Eye (tissue), 1 donor: ENCODE measurements around the gene RCE1.
A peak's percentile ranks its signal among the peaks of the same experiment; 100 is the strongest.

Experiments used
- DNase-seq: peaks from one replicate; pipeline ENCODE4 v3.0.0-alpha.2; 2015

RCE1 gene

DNA sequence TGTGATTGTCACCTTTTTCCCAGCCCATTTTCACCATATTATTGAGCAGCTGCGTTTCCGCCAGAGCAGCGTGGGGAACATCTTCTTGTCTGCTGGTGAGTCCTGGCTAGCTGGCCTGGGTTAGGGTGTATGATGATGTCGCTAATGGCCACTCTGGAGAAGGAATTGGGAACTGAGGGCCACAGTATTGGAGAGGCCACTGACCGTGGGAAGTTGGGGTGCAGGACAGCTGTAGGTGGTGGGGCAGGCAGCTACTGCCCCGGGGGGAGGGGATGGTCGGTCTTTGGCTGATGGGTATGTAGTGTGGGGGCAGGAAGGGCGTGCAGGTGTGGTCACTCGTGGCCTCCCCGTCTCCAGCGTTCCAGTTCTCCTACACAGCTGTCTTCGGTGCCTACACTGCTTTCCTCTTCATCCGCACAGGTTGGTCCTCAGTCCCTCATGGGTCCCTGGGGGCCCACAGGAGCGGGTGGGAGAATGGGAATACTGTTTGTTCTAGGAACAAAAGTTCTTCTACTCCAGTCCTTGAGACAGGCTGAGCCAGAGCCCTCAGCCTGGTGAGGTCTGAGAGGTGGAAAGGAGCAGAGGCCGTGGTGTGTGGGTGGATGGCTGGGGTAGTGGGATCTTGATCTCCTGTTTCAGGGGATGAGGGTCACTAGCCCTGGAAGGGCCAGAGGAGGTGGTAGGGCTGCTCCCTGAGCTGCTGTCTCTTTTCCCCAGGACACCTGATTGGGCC lies 2.1 kb downstream of the RCE1 start:
- DNase-seq: no peak

DNA sequence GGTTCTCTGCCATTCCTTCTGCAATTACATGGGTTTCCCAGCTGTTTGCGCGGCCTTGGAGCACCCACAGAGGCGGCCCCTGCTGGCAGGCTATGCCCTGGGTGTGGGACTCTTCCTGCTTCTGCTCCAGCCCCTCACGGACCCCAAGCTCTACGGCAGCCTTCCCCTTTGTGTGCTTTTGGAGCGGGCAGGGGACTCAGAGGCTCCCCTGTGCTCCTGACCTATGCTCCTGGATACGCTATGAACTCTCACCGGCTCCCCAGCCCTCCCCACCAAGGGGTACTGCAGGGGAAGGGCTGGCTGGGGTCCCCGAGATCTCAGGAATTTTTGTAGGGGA lies 2.6 kb downstream of the RCE1 start:
- no peak for DNase-seq

GRCh38 chr11:66846671-66847091 lies 3.4 kb downstream of the RCE1 start:
- no peak for DNase-seq

- DNase-seq: no peak
Observed at GRCh38 chr11:66847461-66848232, 4.4 kb downstream of the RCE1 start.

DNA sequence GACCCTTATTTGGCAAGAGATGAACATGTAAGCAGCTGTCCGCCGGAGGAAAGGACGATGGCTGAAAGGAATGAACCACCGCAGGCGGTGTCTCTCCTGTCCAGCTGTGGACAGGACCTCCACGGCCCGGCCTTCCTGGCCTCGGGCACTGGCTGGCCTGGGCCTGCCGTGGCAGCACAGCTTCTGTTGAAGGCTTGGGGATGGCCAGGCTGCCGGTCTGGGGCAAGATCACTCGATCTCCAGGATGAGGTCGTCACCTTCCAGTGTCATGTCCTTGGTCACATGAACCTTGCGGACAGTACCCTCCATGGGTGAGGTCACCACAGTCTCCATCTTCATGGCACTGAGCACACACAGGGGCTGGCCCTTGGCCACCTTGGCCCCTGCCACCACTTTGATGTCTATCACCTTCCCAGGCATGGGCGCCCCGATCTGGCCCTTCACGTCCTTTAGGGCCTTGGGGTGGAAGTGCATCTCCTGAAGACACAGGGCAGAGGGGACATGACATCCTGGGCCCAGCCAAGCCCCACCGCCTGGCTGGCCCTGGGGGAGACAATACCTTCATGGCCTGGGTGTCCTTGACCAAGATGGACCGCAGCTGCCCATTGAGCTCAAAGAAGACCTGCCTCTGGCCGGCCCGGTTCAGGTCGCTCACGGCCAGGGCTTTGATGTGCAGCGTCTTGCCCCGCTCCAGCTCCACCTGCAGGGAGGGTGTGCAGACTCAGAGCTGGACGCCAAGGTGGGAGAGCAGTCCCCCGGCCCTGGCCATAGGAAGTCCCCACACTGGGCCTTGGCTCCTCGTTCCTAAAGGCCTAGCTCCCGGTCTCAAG lies 5.6 kb downstream of the RCE1 start:
- DNase-seq: no peak

DNA sequence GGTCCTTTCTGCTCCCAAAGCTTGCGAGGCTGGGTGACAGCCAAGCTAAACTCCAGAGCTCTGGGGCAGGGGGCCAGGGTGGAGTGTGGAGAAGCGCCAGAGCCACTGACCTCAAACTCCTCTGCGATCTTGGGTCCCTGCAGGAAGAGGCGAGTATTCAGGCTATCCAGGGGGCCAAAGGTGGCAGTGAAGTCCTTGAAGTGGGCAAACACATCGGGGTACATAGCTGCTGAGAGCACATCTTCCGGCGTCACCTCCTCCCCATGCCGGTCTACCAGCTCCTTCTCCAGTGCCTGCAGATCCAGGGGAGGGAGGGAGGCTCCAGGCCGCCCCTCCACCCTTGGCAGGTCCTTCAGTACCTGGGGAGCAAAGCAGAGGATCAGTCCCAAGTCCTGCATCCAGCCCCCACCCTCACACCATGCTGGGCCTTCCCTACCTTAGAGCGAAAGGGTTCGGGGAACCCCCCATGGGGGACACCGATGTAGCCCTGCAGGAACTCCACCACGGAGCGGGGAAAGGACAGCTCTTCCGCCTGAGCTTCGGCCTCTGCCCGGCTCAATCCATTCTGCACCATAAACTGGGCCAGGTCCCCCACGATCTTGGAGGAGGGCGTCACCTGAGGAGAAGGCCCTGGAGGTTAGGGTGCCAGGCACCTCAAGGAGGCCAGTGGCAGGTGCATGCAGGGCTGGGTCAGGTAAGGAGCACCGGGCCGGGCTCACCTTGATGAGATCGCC lies 6.4 kb downstream of the RCE1 start:
- no peak for DNase-seq

GRCh38 chr11:66850235-66850587 lies 7.0 kb downstream of the RCE1 start:
- no peak for DNase-seq

GRCh38 chr11:66850588-66851238 lies 7.5 kb downstream of the RCE1 start:
- no peak for DNase-seq

DNA sequence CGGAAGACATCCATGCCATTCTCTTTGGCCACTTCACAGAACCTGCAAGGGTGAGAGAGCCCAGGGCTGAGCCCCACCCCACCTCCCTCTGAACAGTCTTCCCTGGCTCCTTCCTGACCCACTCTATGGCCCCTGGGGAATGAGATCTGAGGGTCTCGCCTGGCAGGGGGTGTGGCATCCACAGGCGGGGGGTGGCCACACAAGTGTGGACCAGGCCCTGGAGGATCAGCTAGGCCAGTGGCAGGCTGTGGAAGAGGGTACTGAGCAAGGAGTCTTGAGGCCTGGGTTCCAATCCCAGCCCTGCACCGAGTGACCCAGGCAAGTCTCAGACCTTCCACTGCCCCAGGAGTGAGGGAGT lies 8.0 kb downstream of the RCE1 start:
- no peak for DNase-seq

DNA sequence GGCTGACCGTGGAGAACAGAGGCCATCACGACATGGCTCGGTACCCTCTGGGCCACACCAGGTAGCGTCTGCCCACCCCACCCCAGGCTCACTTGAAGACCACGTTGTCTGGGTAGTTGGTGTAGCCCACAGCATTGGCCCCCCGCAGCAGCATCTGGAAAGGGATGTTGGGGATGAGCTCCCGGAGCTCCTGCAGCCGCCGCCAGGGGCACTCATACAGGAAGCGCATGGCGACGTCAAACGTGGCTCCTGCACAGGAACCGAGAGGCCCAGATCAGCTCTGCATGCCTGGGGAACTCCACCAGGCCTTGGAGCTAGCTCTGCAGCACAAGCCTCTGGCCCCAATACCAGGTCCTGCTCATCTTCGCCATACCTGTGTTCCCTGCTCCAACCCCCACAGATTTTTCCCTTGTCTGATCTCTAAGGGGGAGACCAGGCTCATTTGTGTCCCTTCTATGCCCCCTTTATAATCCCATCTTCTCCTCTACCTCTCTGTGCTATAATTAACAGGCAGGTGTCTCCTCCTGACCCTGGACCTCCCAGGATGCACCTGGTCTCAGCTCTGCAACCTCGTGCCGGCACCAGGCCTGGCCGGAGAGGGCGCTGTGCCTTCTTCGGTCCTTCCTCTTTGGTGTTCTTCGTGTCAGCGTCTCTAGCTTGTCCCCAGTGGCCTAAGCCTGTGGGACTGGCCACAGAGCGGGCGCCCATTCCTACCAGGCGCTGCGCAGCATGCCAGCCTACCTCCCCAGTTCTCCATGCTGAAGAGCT lies 8.6 kb downstream of the RCE1 start:
- no peak for DNase-seq

GRCh38 chr11:66852466-66853241 lies 9.4 kb downstream of the RCE1 start:
- no peak for DNase-seq

DNA sequence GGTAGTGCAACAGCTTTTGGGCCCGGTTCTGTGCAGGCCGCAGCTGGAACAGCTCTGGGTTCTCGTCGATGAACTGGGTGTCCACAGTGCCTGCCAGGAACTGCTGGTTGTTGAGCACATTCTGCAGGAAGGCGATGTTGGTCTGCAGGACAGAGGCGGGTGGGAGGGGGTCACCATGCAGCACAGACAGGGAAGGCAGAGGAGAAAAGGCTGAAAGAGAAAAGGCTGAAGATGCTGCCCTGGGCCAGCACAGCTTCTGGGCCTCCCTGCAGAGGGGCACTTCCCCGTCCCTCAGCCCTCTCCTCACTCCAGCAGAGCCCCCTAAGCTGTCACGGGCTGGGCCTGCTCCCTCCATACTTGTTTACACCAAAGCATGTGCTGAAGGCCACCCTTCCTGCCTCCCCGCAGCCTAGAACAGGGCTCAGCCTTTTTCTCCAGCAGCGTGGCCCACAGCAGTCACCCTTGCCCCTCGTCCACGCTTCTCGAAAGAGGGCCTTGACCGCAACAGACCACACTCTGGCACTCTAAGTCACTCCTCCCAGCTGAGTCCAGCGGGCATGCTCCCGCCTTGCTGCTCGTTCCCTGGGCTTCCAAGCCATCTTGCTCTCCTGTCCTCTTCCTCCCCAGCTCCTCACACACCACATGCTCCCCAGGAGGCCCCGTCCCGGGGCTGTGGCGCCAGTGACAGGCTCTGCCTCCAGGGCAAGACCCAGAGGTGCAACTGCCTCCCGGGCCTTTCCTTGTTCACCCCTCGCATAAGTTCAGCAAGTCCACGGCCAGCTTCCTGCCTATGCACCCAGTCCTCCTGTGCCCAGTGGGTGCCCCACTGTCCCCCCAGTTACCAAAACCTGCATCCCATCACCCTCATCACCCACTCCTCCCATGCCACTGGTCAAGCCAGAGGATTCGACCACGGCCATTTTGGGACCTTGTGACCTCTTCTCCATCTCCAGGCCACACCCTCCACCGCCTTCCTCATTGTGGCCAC lies 10.3 kb downstream of the RCE1 start:
- DNase-seq: no peak

GRCh38 chr11:66854231-66854661 lies 11.0 kb downstream of the RCE1 start:
- DNase-seq: no peak

DNA sequence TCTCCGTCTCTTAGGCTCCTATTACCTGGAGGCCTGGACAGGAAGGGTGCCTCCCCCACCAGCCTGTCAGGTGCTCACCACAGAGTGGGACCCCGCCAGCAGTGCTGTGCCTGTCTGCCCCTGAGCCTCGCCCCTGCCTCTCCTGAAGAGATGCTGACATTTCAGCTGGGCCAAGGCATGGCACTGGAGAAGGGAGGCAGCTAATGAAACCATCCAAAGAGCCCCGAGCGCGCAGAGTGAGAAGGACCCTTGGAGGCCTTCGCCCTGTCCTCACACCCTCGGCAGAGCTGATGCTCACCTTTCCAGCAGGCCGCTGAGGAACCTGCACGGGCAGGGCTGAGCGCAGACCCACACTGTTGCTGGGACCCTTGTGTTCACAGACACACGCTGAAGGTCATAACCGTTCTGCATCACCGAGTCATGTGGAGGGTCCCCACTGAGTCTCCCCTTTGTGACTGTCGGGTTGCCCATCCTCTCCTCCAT lies 11.5 kb downstream of the RCE1 start:
- no peak for DNase-seq

DNA sequence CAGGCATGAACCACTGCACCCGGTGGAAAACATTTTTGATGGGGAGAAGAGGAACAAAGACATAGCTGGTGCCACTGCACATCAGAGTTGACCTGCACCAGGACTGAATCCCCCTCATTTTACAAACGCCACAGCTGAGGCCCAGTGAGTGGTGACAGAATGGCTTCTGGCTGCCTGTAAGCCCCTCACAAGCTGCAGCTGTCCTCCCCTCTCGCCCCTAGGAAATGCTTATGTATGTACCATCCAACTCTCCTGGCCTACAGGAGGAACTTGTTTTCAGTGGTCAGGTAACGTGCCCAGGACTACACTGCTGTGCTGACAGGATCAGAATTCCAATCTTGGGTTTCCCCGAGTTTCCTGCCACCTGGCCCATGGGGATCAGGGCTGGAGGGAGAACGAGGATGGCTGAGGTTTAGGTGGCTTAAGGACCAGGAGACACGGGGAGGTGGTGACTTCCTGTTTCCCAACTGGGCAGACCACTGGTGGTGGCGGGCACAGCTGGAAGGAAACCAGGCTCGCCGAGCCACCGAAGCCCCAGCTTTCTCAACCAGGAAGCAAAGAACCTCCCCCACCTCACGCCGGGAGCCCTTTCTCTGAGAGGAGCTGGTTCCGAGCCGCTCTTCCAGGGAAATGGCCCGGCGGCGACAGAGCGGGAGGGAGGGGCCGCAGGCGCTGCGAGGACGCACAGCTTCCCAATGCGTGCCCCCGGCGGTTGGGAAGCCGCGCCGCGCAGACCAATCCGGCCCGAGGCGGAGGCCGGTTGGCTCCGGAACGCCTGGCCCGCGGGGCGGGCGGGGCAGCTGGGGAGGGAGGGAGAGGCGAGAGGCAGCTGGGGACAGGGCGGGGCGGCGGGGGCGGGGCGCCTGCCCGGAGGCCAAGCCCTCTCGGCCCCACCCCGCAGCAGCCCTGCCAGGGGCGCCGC lies 12.6 kb downstream of the RCE1 start:
- peak; percentile 96 for DNase-seq

GRCh38 chr11:66856496-66857233 lies 13.4 kb downstream of the RCE1 start, which contains the start of gene LRFN4:
Gene LRFN4 (plus strand): TSS chr11:66857064. CDS start chr11:66857745, 681 bp downstream.
- no peak for DNase-seq

GRCh38 chr11:66857234-66857926 lies 14.1 kb downstream of the RCE1 start:
- DNase-seq: no peak
